ENCODE measurements around the gene SAMSN1. TPM values are rescaled to one million over a fixed set of nuclear protein-coding genes. Genes with fewer than 3 reads are reported as not detected.
A peak's percentile ranks its signal among the peaks of the same experiment; 100 is the strongest.

The SAMSN1 gene
- total RNA-seq, 1 donor from 2014 or later: 1.2 TPM

DNA sequence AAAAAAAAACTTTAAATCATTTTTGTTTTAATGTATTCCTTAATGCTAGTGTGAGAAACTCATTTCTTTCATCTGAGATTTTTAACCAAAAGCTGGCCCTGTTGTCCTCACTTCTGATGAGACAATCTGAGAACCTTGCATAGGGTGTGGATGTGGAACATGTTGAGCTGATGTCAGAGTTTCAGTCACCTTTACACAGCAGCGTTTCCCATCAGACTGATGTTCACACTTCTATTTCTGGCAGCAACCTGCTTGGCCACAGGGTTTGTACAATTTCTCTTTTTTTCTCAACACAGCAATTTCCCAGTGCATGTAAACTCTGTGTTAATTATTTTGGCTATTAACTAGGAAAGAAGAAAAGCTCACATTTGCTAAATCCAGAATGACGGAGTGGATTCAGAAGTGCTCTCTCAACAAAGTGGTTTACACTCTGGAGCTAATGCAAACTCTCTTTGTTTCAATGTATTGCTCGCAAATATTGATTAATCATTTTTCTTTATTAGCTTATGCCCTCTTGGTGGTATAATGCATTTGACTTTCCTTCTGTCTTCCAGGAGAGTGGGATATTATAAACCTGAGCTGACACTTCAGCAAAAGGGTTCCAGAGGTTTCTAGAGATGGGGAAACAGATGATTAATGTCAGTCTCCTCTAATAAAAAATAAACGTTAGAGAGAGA is 92.6 kb downstream of the SAMSN1 start:
- Mint-ChIP-seq H3K4me3 (no peak overlapping the region), H3K9me3 (no peaks in the 10 kb centered on the region), H3K27ac (no peak overlapping the region), H3K27me3 (ENCODE audit: insufficient read depth, low read depth) (no peaks in the 10 kb centered on the region), H3K36me3 (no peaks in the 10 kb centered on the region), H3K4me1 (no peaks in the 10 kb centered on the region)
- TF ChIP-seq EZH2 (IDR thresholded peaks at IDR 0.05) (no peak), EZH2phosphoT487 (IDR thresholded peaks at IDR 0.05) (no peak)
- TF ChIP-seq, protein P1, sequence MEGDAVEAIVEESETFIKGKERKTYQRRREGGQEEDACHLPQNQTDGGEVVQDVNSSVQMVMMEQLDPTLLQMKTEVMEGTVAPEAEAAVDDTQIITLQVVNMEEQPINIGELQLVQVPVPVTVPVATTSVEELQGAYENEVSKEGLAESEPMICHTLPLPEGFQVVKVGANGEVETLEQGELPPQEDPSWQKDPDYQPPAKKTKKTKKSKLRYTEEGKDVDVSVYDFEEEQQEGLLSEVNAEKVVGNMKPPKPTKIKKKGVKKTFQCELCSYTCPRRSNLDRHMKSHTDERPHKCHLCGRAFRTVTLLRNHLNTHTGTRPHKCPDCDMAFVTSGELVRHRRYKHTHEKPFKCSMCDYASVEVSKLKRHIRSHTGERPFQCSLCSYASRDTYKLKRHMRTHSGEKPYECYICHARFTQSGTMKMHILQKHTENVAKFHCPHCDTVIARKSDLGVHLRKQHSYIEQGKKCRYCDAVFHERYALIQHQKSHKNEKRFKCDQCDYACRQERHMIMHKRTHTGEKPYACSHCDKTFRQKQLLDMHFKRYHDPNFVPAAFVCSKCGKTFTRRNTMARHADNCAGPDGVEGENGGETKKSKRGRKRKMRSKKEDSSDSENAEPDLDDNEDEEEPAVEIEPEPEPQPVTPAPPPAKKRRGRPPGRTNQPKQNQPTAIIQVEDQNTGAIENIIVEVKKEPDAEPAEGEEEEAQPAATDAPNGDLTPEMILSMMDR (IDR thresholded peaks at IDR 0.05): no peak
- Histone ChIP-seq H3K79me2 (ENCODE audit: low read depth) (no peaks in the 10 kb centered on the region), H3K27me3 (no peaks in the 10 kb centered on the region), H3K4me2 (no peak overlapping the region), H4K20me1 (ENCODE audit: low read depth) (no peaks in the 10 kb centered on the region), H3K4me1 (peaks cover 5% of the 10 kb centered on the region), H2AFZ (replicated peaks) (peak overlapping the region; percentile 81), H3K9ac (no peak overlapping the region), H3K36me3 (no peaks in the 10 kb centered on the region), H3K4me3 (no peak overlapping the region), H3K27ac (no peak overlapping the region), H3F3A (ENCODE audit: low read depth) (no peaks in the 10 kb centered on the region), H3K9me3 (ENCODE audit: low read depth) (no peaks in the 10 kb centered on the region)
- no peak for DNase-seq (ENCODE audit: low spot score)

DNA sequence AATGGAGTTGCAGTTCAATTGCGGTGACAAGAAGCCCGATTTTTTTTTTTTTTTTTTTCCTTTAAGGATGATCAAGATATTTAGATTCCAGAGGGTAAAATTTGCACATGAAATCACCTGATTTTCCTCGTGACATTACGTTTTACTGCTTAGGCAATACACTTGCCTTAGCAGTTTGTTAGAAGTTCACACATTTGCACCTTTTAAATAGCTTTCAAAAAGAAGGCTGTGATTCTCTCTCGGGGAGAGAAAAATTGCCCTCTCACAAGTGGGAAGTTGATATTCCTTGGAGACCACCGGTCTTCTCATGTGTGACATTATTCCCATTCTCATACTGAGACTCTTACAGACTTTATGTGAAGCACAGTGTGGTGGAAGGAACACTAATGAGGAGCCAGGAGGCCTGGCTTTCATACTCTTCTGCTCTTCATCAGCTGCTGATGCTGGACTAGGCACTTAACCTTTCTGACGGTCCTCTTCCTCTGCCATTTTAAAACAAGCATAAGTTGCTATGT is 93.3 kb downstream of the SAMSN1 start:
- H3K36me3 Mint-ChIP-seq: no peaks in the 10 kb centered on the region
- no peaks in the 10 kb centered on the region for H3K4me1 Mint-ChIP-seq
- Histone ChIP-seq H3K4me3 (no peak overlapping the region), H2AFZ (replicated peaks) (no peak overlapping the region), H3K27ac (no peak overlapping the region), H3K27me3 (no peaks in the 10 kb centered on the region), H3F3A (ENCODE audit: low read depth) (no peaks in the 10 kb centered on the region), H3K79me2 (ENCODE audit: low read depth) (no peaks in the 10 kb centered on the region), H4K20me1 (ENCODE audit: low read depth) (no peaks in the 10 kb centered on the region), H3K4me2 (no peak overlapping the region), H3K9me3 (ENCODE audit: low read depth) (no peaks in the 10 kb centered on the region), H3K4me1 (peaks cover 5% of the 10 kb centered on the region), H3K36me3 (no peaks in the 10 kb centered on the region), H3K9ac (no peak overlapping the region)
- TF ChIP-seq, protein P1 (IDR thresholded peaks at IDR 0.05): no peak
- no peak for TF ChIP-seq EZH2phosphoT487 (IDR thresholded peaks at IDR 0.05)
- TF ChIP-seq EZH2 (IDR thresholded peaks at IDR 0.05): no peak
- no peaks in the 10 kb centered on the region for H3K27me3 Mint-ChIP-seq (ENCODE audit: insufficient read depth, low read depth)
- H3K27ac Mint-ChIP-seq: no peak overlapping the region
- no peak for DNase-seq (ENCODE audit: low spot score)
- H3K4me3 Mint-ChIP-seq: no peak overlapping the region
- no peaks in the 10 kb centered on the region for H3K9me3 Mint-ChIP-seq

DNA sequence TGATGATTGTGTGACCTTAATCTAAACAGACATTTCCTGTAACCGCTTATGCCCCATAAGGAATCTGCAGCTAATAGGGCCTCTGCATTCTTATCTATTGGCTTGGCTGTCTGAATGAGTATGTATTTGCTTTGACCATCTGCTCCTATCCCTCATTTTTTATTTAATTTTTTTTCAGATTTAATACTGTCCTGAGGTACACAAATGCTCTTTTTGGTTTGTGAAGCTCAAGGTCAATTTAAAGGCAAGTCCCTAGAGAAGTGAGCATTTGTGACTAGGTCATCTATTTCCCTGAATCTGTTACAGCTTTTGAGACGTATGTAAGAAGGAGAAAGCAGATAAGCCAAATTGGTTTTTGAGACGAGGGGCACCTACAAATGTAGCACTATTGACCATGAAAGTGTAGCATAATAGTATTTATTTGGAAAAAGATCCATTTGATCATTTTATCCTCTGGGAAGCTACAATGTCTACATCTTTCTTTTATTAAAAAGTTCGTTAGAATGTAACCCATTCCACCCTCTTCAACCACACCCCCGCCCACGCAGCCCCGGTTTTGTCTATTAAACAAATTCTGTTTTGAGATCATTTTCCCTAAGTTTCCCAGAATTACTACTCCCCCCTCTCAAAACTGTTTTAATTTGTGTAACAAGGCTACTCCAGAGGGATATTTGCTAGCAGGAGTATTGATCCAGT is 93.9 kb downstream of the SAMSN1 start:
- Mint-ChIP-seq H3K27me3 (ENCODE audit: insufficient read depth, low read depth) (no peaks in the 10 kb centered on the region), H3K27ac (no peak overlapping the region), H3K36me3 (no peaks in the 10 kb centered on the region), H3K9me3 (no peaks in the 10 kb centered on the region), H3K4me1 (no peaks in the 10 kb centered on the region), H3K4me3 (no peak overlapping the region)
- Histone ChIP-seq H3F3A (ENCODE audit: low read depth) (no peaks in the 10 kb centered on the region), H3K9me3 (ENCODE audit: low read depth) (no peaks in the 10 kb centered on the region), H3K79me2 (ENCODE audit: low read depth) (no peaks in the 10 kb centered on the region), H3K4me3 (no peak overlapping the region), H3K27me3 (no peaks in the 10 kb centered on the region), H3K27ac (no peak overlapping the region), H3K36me3 (no peaks in the 10 kb centered on the region), H2AFZ (replicated peaks) (no peak overlapping the region), H4K20me1 (ENCODE audit: low read depth) (no peaks in the 10 kb centered on the region), H3K4me2 (no peak overlapping the region), H3K4me1 (peaks cover 5% of the 10 kb centered on the region), H3K9ac (no peak overlapping the region)
- TF ChIP-seq EZH2 (IDR thresholded peaks at IDR 0.05) (no peak), EZH2phosphoT487 (IDR thresholded peaks at IDR 0.05) (no peak)
- TF ChIP-seq, protein P1 (IDR thresholded peaks at IDR 0.05): no peak
- no peak for DNase-seq (ENCODE audit: low spot score)
